ENCODE results near the gene MAP3K1. TPM values are rescaled to one million over a fixed set of nuclear protein-coding genes. Genes with fewer than 3 reads are reported as not detected.

MAP3K1 gene
- total and polyA plus RNA-seq, 4 experiments from 2014 or later: 41.6 to 146 (median 109) TPM

DNA sequence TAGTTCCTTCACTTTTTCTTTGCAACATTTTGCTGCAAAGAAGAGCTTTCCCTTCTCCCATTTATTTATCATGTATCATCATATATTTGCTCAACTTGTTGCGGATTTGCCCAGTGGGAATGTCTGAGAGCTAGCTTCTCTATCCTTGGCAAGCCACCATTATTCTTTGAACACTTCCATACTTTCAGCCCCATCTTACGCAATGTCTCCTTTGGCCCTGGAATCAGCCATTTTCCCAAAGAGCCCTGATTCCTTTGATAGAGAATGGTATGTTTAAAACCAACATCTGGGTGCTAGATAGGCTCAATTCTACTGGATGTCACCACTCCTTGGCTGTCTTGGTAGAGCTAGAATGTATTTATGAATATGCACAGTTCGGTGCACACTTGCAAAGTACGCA, 81.4 kb downstream of the MAP3K1 start:
- H3K36me3 ChIP-seq (ENCODE audit: insufficient read depth, low read length): peaks cover 16% of the 10 kb centered on the region
- H3K4me3 Mint-ChIP-seq: no peak overlapping the region

DNA sequence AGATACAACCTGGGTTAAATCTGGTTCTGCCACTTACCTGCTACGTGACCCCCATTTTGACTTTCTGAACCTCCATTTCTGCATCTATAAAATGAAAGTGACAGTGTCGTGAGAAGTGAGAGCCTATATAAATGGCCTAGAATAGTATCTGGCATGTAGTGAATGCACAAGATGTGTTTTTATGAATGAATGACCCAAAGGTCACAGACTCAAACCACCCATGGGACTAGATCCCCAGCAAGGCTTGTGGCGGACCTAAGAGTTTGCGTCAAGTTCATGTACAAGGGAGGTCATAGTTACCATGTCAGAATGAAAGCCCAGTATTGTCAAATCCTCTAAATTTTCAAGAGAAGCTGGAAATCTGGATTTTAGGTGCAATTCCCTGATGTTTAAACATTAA, 82.9 kb downstream of the MAP3K1 start:
- Histone ChIP-seq H3K27ac (ENCODE audit: low read depth, low read length) (no peak overlapping the region), H3K9me3 (ENCODE audit: control insufficient read depth in 1 of 2, low read length in 2 of 2) (no peaks in the 10 kb centered on the region), H3K4me1 (ENCODE audit: insufficient read depth, low read length) (no peaks in the 10 kb centered on the region), H3K27me3 (ENCODE audit: insufficient read depth, low read length) (no peaks in the 10 kb centered on the region), H3K4me3 (ENCODE audit: low read length in 2 of 2) (no peak overlapping the region), H3K36me3 (ENCODE audit: insufficient read depth, low read length) (peaks cover 13% of the 10 kb centered on the region)
- no peak for DNase-seq
- Mint-ChIP-seq H3K9me3 (no peaks in the 10 kb centered on the region), H3K27me3 (no peaks in the 10 kb centered on the region), H3K36me3 (peaks cover 17 to 32% of the 10 kb centered on the region in 2 donors), H3K27ac (peak overlapping the region in 2 of 7 donors; percentile 14 to 66), H3K4me1 (peaks cover 5 to 10% (median 9%) of the 10 kb centered on the region in 4 donors), H3K4me3 (peak overlapping the region in 1 of 8 donors; percentile 19)
- intact Hi-C loops (cut with micrococcal nuclease): no loop called here
- CTCF ChIA-PET (ENCODE audit: partially characterized antibody): interaction anchor here (1.2 to 9.0 kb wide), 5 partner anchors 18 to 627 kb away, joined by 3 to 143 read pairs (median 51); no protein-coding TSS in a partner anchor
- POLR2A ChIA-PET (ENCODE audit: partially characterized antibody): interaction anchor here (1.1 to 1.2 kb wide), 2 partner anchors 222 to 275 kb away, joined by 3 read pairs; partner anchors contain the start of gene GPBP1

More for the DNA sequence above, 81.4 kb downstream of the MAP3K1 start:
- H3K36me3 Mint-ChIP-seq: peaks cover 26 to 43% of the 10 kb centered on the region in 2 donors
- H3K4me1 Mint-ChIP-seq: peaks cover 5 to 19% (median 10%) of the 10 kb centered on the region in 4 donors
- Histone ChIP-seq H3K4me3 (ENCODE audit: low read length in 2 of 2) (no peak overlapping the region), H3K9me3 (ENCODE audit: control insufficient read depth in 1 of 2, low read length in 2 of 2) (no peaks in the 10 kb centered on the region), H3K27me3 (ENCODE audit: insufficient read depth, low read length) (no peaks in the 10 kb centered on the region), H3K27ac (ENCODE audit: low read depth, low read length) (no peak overlapping the region), H3K4me1 (ENCODE audit: insufficient read depth, low read length) (no peaks in the 10 kb centered on the region)
- ChIA-PET POLR2A (ENCODE audit: partially characterized antibody) (interaction anchor here (1.1 to 1.6 kb wide), 2 partner anchors 14 to 223 kb away, joined by 3 to 4 read pairs; no protein-coding TSS in a partner anchor), CTCF (ENCODE audit: partially characterized antibody) (interaction anchor here (1.0 to 9.0 kb wide), 8 partner anchors 11 to 629 kb away, joined by 3 to 143 read pairs (median 4); no protein-coding TSS in a partner anchor)
- intact Hi-C loops (cut with micrococcal nuclease): no loop called here
- H3K27me3 Mint-ChIP-seq: no peaks in the 10 kb centered on the region
- peak overlapping the region in 4 of 7 donors; percentile 20 to 61 (median 23) for H3K27ac Mint-ChIP-seq
- H3K9me3 Mint-ChIP-seq: no peaks in the 10 kb centered on the region
- DNase-seq: no peak

DNA sequence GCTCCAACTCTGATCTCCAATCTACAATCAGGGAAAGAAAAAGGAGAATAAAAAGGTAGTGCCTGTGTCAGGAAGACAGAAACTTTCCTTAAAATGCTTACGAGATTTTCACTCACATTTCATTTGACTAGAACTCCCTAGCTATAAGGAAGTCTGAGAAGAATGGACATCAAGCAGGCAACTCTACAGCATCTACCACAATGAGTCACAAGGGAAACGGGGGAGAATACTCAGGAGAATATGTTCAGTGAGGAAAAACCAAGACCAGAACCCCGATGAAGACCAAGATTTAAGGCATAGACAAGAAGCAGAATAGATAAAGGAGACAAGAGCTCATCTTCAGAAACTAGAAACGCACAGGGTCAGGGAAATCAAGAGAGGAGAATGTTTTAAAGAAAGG, 85.0 kb downstream of the MAP3K1 start:
- H3K9me3 ChIP-seq (ENCODE audit: control insufficient read depth in 1 of 2, low read length in 2 of 2): no peaks in the 10 kb centered on the region
- H3K36me3 ChIP-seq (ENCODE audit: insufficient read depth, low read length): no peaks in the 10 kb centered on the region
- H3K4me1 ChIP-seq (ENCODE audit: insufficient read depth, low read length): no peaks in the 10 kb centered on the region
- no peak overlapping the region for H3K4me3 ChIP-seq (ENCODE audit: low read length in 2 of 2)
- DNase-seq: no peak
- Mint-ChIP-seq H3K27me3 (no peaks in the 10 kb centered on the region), H3K4me1 (peaks cover 2 to 6% (median 4%) of the 10 kb centered on the region in 4 donors), H3K27ac (no peak overlapping the region), H3K9me3 (peaks cover 0 to 2% (median 0%) of the 10 kb centered on the region in 8 donors), H3K4me3 (no peak overlapping the region), H3K36me3 (peaks cover 7 to 13% of the 10 kb centered on the region in 2 donors)
- ChIA-PET POLR2A (ENCODE audit: partially characterized antibody) (interaction anchor here (0.7 to 1.1 kb wide), 2 partner anchors 10 to 630 kb away, joined by 3 to 4 read pairs; no protein-coding TSS in a partner anchor), CTCF (ENCODE audit: partially characterized antibody) (interaction anchor here (0.8 to 9.0 kb wide), 28 partner anchors 10 to 638 kb away, joined by 3 to 143 read pairs (median 4); partner anchors contain the start of gene SETD9)
- no peak overlapping the region for H3K27ac ChIP-seq (ENCODE audit: low read depth, low read length)
- intact Hi-C loops (cut with micrococcal nuclease): loop anchor here (2.0 to 5.0 kb wide), 2 partner anchors 397 to 1560 kb away; partner anchors contain the start of gene PLK2
- no peaks in the 10 kb centered on the region for H3K27me3 ChIP-seq (ENCODE audit: insufficient read depth, low read length)

DNA sequence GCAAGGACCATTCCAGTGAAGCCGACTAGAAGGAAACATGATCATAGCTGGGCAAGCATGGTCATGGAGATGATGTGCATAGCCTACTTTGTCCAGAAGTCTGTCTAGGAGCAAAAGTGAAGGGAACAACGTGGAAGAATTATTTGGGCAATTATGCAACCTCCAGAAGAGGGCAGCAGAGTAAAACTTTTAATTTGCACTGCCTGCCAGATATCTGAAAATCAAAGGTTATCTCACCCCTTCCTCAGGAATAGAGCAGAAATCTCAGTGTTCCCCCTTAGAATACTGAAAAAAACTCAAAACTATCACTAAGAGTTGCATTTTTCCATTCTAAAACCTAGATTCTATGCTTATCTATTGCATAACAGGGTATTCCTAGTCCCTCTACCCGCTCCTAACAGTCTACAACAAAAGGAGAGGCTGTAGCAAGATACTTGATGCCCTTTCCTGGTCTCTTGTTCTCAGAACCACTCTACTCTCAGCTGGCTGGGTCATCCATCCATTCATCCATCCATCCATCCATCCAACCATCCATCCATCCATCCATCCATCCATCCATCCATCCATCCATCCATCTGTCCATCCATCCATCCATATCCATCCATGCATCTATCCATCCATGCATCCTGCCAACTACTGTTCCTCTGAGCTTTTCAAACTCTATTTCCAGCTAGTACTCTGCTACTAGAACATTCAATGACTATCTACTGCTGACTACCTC, 85.7 kb downstream of the MAP3K1 start:
- peak in 4 of 5 donors; percentile 43 to 64 (median 54) for DNase-seq
- CTCF ChIA-PET (ENCODE audit: partially characterized antibody): interaction anchor here (0.6 to 9.0 kb wide), 38 partner anchors 9 to 1562 kb away, joined by 3 to 143 read pairs (median 4); partner anchors contain the start of gene SETD9
- Histone ChIP-seq H3K9me3 (ENCODE audit: control insufficient read depth in 1 of 2, low read length in 2 of 2) (no peaks in the 10 kb centered on the region), H3K27me3 (ENCODE audit: insufficient read depth, low read length) (no peaks in the 10 kb centered on the region), H3K4me3 (ENCODE audit: low read length in 2 of 2) (no peak overlapping the region), H3K27ac (ENCODE audit: low read depth, low read length) (no peak overlapping the region), H3K36me3 (ENCODE audit: insufficient read depth, low read length) (no peaks in the 10 kb centered on the region), H3K4me1 (ENCODE audit: insufficient read depth, low read length) (no peaks in the 10 kb centered on the region)
- POLR2A ChIA-PET (ENCODE audit: partially characterized antibody): interaction anchor here (0.8 kb wide), 1 partner anchor 272 kb away, joined by 3 read pairs; no protein-coding TSS in a partner anchor
- no peak overlapping the region for H3K4me3 Mint-ChIP-seq
- no peaks in the 10 kb centered on the region for H3K27me3 Mint-ChIP-seq
- intact Hi-C loops (cut with micrococcal nuclease): loop anchor here (1.0 to 5.0 kb wide), 5 partner anchors 237 to 1560 kb away; partner anchors contain the start of gene PLK2
- peaks cover 4 to 9% of the 10 kb centered on the region in 2 donors for H3K36me3 Mint-ChIP-seq
- peaks cover 0 to 2% (median 0%) of the 10 kb centered on the region in 8 donors for H3K9me3 Mint-ChIP-seq
- peaks cover 2 to 6% (median 4%) of the 10 kb centered on the region in 4 donors for H3K4me1 Mint-ChIP-seq
- no peak overlapping the region for H3K27ac Mint-ChIP-seq

DNA sequence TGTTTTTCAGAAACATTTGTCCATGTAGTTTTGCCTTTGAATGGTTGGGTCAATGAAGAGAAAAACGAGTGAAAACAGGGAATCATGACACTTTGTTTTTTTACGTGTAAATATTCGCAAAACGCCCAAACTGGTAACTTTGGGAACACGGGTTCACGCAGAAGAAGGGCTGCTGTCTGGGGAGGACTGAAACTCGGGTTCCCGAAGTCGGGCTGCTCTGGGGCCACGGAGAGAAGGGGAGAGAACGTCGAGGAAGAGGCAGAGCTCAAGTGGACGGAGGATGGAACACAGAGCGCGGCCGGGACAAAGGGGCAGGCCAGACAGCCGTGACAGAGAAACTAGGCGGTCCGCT, 93.6 kb downstream of the MAP3K1 start:
- POLR2A ChIA-PET (ENCODE audit: partially characterized antibody): interaction anchor here (0.6 to 2.0 kb wide), 3 partner anchors 14 to 313 kb away, joined by 3 to 8 read pairs (median 3); no protein-coding TSS in a partner anchor
- intact Hi-C loops (cut with micrococcal nuclease): loop anchor here (1.0 to 5.0 kb wide), 5 partner anchors 94 to 1602 kb away; partner anchors contain the start of genes DHX29, MAP3K1, MTREX and PLK2

DNA sequence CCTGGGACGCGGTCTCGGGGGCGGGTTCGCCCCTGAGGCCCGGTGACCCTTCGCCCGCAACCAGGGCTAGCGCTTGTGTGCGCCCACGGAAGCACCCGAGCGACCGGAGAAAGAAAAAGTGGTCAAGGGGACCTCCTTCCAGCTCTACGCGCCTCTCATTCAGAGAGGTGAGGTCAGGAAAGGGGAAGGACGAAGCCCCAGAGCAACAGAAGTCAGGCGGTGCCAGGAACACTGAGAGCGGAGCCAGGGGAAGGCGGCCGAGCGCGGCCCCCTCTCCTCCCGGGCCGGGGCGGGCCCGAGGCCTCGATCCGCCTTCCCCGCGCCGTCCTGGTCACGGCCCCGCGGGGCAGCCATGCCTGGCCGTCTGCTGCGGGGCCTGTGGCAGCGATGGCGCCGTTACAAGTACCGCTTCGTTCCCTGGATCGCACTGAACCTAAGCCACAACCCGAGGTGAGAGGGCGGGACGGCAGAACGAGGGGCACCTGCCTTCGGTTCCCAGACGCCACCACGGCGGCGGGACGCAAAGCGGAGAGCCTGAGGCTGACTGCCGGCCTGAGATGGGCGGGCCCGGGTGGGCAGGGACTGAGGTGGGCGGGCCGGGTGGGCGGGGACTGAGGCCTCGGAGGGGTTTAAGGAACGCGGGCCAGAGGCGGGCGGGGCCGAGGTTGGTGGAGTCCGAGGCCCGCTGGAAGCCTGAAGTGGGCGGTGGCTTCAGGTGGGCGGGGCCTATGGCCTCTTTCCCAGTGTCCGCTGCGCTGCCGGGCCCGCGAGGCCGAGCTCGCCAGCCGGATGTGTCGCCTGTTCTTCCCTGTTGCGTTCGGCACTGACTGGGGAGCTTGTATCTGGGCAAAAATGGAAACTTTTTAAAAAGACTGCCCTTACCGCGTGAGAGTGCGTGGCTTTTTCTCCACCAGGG, 94.2 kb downstream of the MAP3K1 start, which contains the start of gene SETD9:
SETD9 (plus strand) TSS at position 303 of the 916 bp plus-strand sequence; CDS start at position 353, 50 bp downstream.
- peak within 1 kb of the TSS; percentile 62 for H3K27ac ChIP-seq (ENCODE audit: low read depth, low read length)
- H3K9me3 ChIP-seq (ENCODE audit: control insufficient read depth in 1 of 2, low read length in 2 of 2): no peaks in the 10 kb centered on the region
- Mint-ChIP-seq H3K27me3 (no peaks in the 10 kb centered on the region), H3K36me3 (peaks cover 0 to 3% of the 10 kb centered on the region in 2 donors), H3K27ac (peak within 1 kb of the TSS; percentile 65 to 95 (median 92)), H3K4me1 (peaks cover 15 to 25% (median 17%) of the 10 kb centered on the region in 4 donors), H3K9me3 (peaks cover 0 to 6% (median 3%) of the 10 kb centered on the region in 8 donors), H3K4me3 (peak within 1 kb of the TSS; percentile 89 to 98 (median 92))
- peak within 1 kb of the TSS; percentile 88 to 97 for H3K4me3 ChIP-seq (ENCODE audit: low read length in 2 of 2)
- peaks cover 15% of the 10 kb centered on the region for H3K4me1 ChIP-seq (ENCODE audit: insufficient read depth, low read length)
- DNase-seq: peak; percentile 76 to 83 (median 81)
- ChIA-PET POLR2A (ENCODE audit: partially characterized antibody) (interaction anchor here (0.5 to 2.1 kb wide), 12 partner anchors 9 to 322 kb away, joined by 3 to 20 read pairs (median 4); partner anchors contain the start of gene GPBP1), CTCF (ENCODE audit: partially characterized antibody) (interaction anchor here (0.6 to 3.5 kb wide), 5 partner anchors 9 to 1551 kb away, joined by 3 to 29 read pairs (median 10); no protein-coding TSS in a partner anchor)
- H3K36me3 ChIP-seq (ENCODE audit: insufficient read depth, low read length): no peaks in the 10 kb centered on the region
- H3K27me3 ChIP-seq (ENCODE audit: insufficient read depth, low read length): no peaks in the 10 kb centered on the region
- intact Hi-C loops (cut with micrococcal nuclease): loop anchor here (1.0 to 5.0 kb wide), 6 partner anchors 43 to 1603 kb away; partner anchors contain the start of genes DHX29, MAP3K1, MIER3 and MTREX

More for the DNA sequence above, 93.6 kb downstream of the MAP3K1 start:
- Histone ChIP-seq H3K36me3 (ENCODE audit: insufficient read depth, low read length) (no peaks in the 10 kb centered on the region), H3K4me3 (ENCODE audit: low read length in 2 of 2) (peak overlapping the region; percentile 67 to 88), H3K4me1 (ENCODE audit: insufficient read depth, low read length) (peaks cover 15% of the 10 kb centered on the region), H3K27me3 (ENCODE audit: insufficient read depth, low read length) (no peaks in the 10 kb centered on the region), H3K27ac (ENCODE audit: low read depth, low read length) (peak overlapping the region; percentile 62), H3K9me3 (ENCODE audit: control insufficient read depth in 1 of 2, low read length in 2 of 2) (no peaks in the 10 kb centered on the region)
- H3K27me3 Mint-ChIP-seq: no peaks in the 10 kb centered on the region
- peaks cover 0 to 7% (median 3%) of the 10 kb centered on the region in 8 donors for H3K9me3 Mint-ChIP-seq
- peaks cover 0 to 3% of the 10 kb centered on the region in 2 donors for H3K36me3 Mint-ChIP-seq
- peaks cover 15 to 25% (median 17%) of the 10 kb centered on the region in 4 donors for H3K4me1 Mint-ChIP-seq
- H3K4me3 Mint-ChIP-seq: peak overlapping the region; percentile 89 to 98 (median 92)
- no peak for DNase-seq
- peak overlapping the region; percentile 65 to 94 (median 90) for H3K27ac Mint-ChIP-seq
- CTCF ChIA-PET (ENCODE audit: partially characterized antibody): interaction anchor here (0.7 to 3.5 kb wide), 3 partner anchors 8 to 311 kb away, joined by 3 to 29 read pairs (median 10); no protein-coding TSS in a partner anchor

Measured in CD4-positive, alpha-beta memory T cell (primary cell).